Keratinocyte (primary cell): ENCODE data around the gene TFAP2E.

Experiments used
- CTCF ChIP-seq, 3 experiments: IDR thresholded peaks in 1 of 3; conservative IDR thresholded peaks in 1 of 3; optimal IDR thresholded peaks in 1 of 3; 2 replicates in 2 of 3; 3 replicates in 1 of 3; pipeline versions ENCODE3 to v1.5.1; 2011; ENCODE audit warnings: low read length in 3 of 3, mild to moderate bottlenecking in 3 of 3, moderate library complexity in 2 of 3, control low read depth in 1 of 3, inconsistent platforms in 1 of 3; ENCODE audit not compliant: insufficient read depth in 2 of 3; ENCODE audit errors: extremely low read depth in 1 of 3
- EZH2 ChIP-seq: IDR thresholded peaks from one replicate; pipeline ENCODE4 v1.6.1; 2012; ENCODE audit warnings: inconsistent platforms, mild to moderate bottlenecking, low read length, moderate library complexity

GRCh38 chr1:35544976-35545375, 28.1 kb upstream of the TFAP2E start:
- TF ChIP-seq CTCF (optimal IDR thresholded peaks at IDR 0.05 in 1 of 3, IDR thresholded peaks at IDR 0.05 in 1 of 3, conservative IDR thresholded peaks at IDR 0.05 in 1 of 3; ENCODE audit: extremely low read depth in 1 of 3, insufficient read depth in 2 of 3, low read length in 3 of 3) (peak in 1 of 3 experiments; percentile 32), EZH2 (no peak)
